Heart left ventricle (tissue), 13 donors: ENCODE data around the gene MAGI2.

Source experiments
- CTCF ChIP-seq, 12 donors: fragments of 200-600 bp; sonication (generic) in 4 of 12; IDR thresholded peaks; one replicate each; pipeline versions ENCODE4 v1.5.0 to v1.8.0; 2018 to 2022; ENCODE audit warnings: antibody characterized with exemption in 12 of 12, mild to moderate bottlenecking in 5 of 12
- POLR2A ChIP-seq, 2 donors: fragments of 450-650 bp; IDR thresholded peaks; one replicate each; pipeline ENCODE4 v1.6.1; 2017; ENCODE audit warnings: antibody characterized with exemption in 2 of 2, mild to moderate bottlenecking in 2 of 2, moderate library complexity in 2 of 2
- donor health status: ischemic (EF 13 %, LVEDD 7.1; RV severe dilation, severe dysfunction).
- donor health status: DM: no; HTN: yes; CAD: no.
- donor health status: DM: no; HTN: no; CAD: no.
- donor health status: ischemic (EF 25% LVEDD 6.9; RV normal size, moderate dysfunction).
- donor health status: ischemic (EF 25% LVEDD 5.7; RV mildly dilated, moderate dysfunction).
- donor health status: ischemic (EF 35%, LVEDD 5.7; RV mildly dilated, moderate dysfunction).
- donor health status: nonischemic (EF 11% LVEDD 7.7; RV severe dilation, severe dysfunction).
- donor health status: DM: yes; HTN: yes; CAD: no.
- donor health status: PGD.
- donor health status: ischemic (EF 29% LVEDD 5.4; RV normal size, mild dysfunction).
- donor health status: nonischemic (EF 23%, LVEDD 6.1; RV moderate dilation, normal function).

GRCh38 chr7:78112488-78112887 is 1341.0 kb downstream of the MAGI2 start:
- TF ChIP-seq CTCF (IDR thresholded peaks at IDR 0.05) (no peak), POLR2A (IDR thresholded peaks at IDR 0.05) (no peak)
